Neuronal stem cell (in vitro differentiated cells): ENCODE data around the gene SMIM29.
A peak's percentile ranks its signal among the peaks of the same experiment; 100 is the strongest.

Source experiments
- DNase-seq: peaks from one replicate; pipeline ENCODE4 v3.0.0-alpha.2; 2013; ENCODE audit warnings: low spot score
- H2AFZ ChIP-seq: one replicate; pipeline ENCODE4 v1.6.1; 2013; ENCODE audit warnings: mild to moderate bottlenecking, low read length, inconsistent platforms
- H2AK5ac ChIP-seq: 2 replicates; pipeline ENCODE4 v1.6.1; 2013; ENCODE audit warnings: low read depth, mild to moderate bottlenecking, inconsistent platforms, low read length, moderate library complexity, mixed read lengths
- H2BK120ac ChIP-seq: 2 replicates; pipeline ENCODE4 v1.6.1; 2013; ENCODE audit warnings: low read depth, mild to moderate bottlenecking, inconsistent platforms, low read length, moderate library complexity, mixed read lengths
- H2BK12ac ChIP-seq: one replicate; pipeline ENCODE4 v1.6.1; 2013; ENCODE audit warnings: low read length, inconsistent platforms
- H2BK15ac ChIP-seq: 2 replicates; pipeline ENCODE4 v1.6.1; 2013; ENCODE audit warnings: mild to moderate bottlenecking, low read length, inconsistent platforms, mixed read lengths
- H2BK5ac ChIP-seq: one replicate; pipeline ENCODE4 v1.6.1; 2013; ENCODE audit warnings: inconsistent platforms, mild to moderate bottlenecking, low read length, moderate library complexity
- H3K14ac ChIP-seq: one replicate; pipeline ENCODE4 v1.6.1; 2013; ENCODE audit warnings: low read length, inconsistent platforms
- H3K18ac ChIP-seq: 2 replicates; pipeline ENCODE4 v1.6.1; 2013; ENCODE audit warnings: low read length, inconsistent platforms
- H3K23ac ChIP-seq: 2 replicates; pipeline ENCODE4 v1.6.1; 2013; ENCODE audit warnings: low read depth, mild to moderate bottlenecking, mixed read lengths, low read length, inconsistent platforms; ENCODE audit not compliant: poor library complexity
- H3K27ac ChIP-seq: replicated peaks from 3 replicates; pipeline ENCODE4 v1.5.1; 2013; ENCODE audit warnings: low read length, inconsistent platforms
- H3K27me3 ChIP-seq, 3 experiments: 2 replicates each; pipeline ENCODE4 v1.6.1; 2013; ENCODE audit warnings: low read length in 3 of 3, mild to moderate bottlenecking in 2 of 3, inconsistent platforms in 1 of 3, low read depth in 1 of 3, mixed read lengths in 1 of 3, moderate library complexity in 1 of 3; ENCODE audit not compliant: control insufficient read depth in 3 of 3, insufficient read depth in 3 of 3
- H3K36me3 ChIP-seq, 2 donors: replicated peaks in 1 of 2; 2 replicates each; pipeline ENCODE4 v1.6.1; 2013; ENCODE audit warnings: low read length in 2 of 2; ENCODE audit not compliant: control insufficient read depth in 2 of 2, insufficient read depth in 2 of 2
- H3K4ac ChIP-seq: 2 replicates; pipeline ENCODE4 v1.6.1; 2013; ENCODE audit warnings: inconsistent platforms, mild to moderate bottlenecking, low read length, moderate library complexity
- H3K4me1 ChIP-seq, 2 donors: 1 replicate in 1 of 2; 2 replicates in 1 of 2; pipeline ENCODE4 v1.6.1; 2013; ENCODE audit warnings: low read length in 2 of 2, low read depth in 1 of 2; ENCODE audit not compliant: control insufficient read depth in 2 of 2, insufficient read depth in 1 of 2
- H3K4me2 ChIP-seq: one replicate; pipeline ENCODE4 v1.6.1; 2013; ENCODE audit warnings: mild to moderate bottlenecking, low read length, inconsistent platforms; ENCODE audit not compliant: insufficient read depth, poor library complexity, severe bottlenecking
- H3K4me3 ChIP-seq, 2 donors: 2 replicates each; pipeline ENCODE4 v1.5.1; 2013; ENCODE audit warnings: low read length in 2 of 2, mild to moderate bottlenecking in 2 of 2, inconsistent platforms in 1 of 2, moderate library complexity in 1 of 2
- H3K79me1 ChIP-seq: one replicate; pipeline ENCODE4 v1.6.1; 2013; ENCODE audit warnings: low read depth, mild to moderate bottlenecking, inconsistent platforms, low read length, moderate library complexity
- H3K9ac ChIP-seq: one replicate; pipeline ENCODE4 v1.6.1; 2013; ENCODE audit warnings: mild to moderate bottlenecking, low read depth, low read length, inconsistent platforms; ENCODE audit not compliant: poor library complexity
- H3K9me3 ChIP-seq, 2 donors: replicated peaks in 1 of 2; 2 replicates each; pipeline versions ENCODE3 to v1.6.1; 2013; ENCODE audit warnings: low read length in 2 of 2, mild to moderate bottlenecking in 2 of 2, inconsistent platforms in 1 of 2, low read depth in 1 of 2, mixed read lengths in 1 of 2, moderate library complexity in 1 of 2; ENCODE audit not compliant: control insufficient read depth in 2 of 2, insufficient read depth in 1 of 2
- H4K8ac ChIP-seq: one replicate; pipeline ENCODE4 v1.6.1; 2013; ENCODE audit warnings: low read depth, mild to moderate bottlenecking, inconsistent platforms, low read length, moderate library complexity
- H4K91ac ChIP-seq: one replicate; pipeline ENCODE4 v1.6.1; 2013; ENCODE audit warnings: low read length, low read depth, mild to moderate bottlenecking, inconsistent platforms; ENCODE audit not compliant: poor library complexity
- WGBS, 2 donors: extraction: QIAGEN DNeasy Blood & Tissue Kit; methylation state at CpG; one replicate each; pipeline ENCODE4 v1.1.7; 2013; ENCODE audit warnings: missing lambda C conversion rate in 2 of 2, mixed read lengths in 1 of 2; ENCODE audit not compliant: insufficient read length in 2 of 2, insufficient replicate concordance in 1 of 2; ENCODE audit errors: extremely low coverage in 2 of 2; 5-methylcytosine and 5-hydroxymethylcytosine counted together
- small RNA-seq: library from polyadenylated mRNA; stranded (forward); fragments of <200 nt; extraction: miRNeasy Mini kit (QIAGEN cat#:217004); gene quantifications from one replicate; pipeline ENCODE3, GENCODE V24; 2013; ENCODE audit not compliant: insufficient read depth

The SMIM29 gene

DNA sequence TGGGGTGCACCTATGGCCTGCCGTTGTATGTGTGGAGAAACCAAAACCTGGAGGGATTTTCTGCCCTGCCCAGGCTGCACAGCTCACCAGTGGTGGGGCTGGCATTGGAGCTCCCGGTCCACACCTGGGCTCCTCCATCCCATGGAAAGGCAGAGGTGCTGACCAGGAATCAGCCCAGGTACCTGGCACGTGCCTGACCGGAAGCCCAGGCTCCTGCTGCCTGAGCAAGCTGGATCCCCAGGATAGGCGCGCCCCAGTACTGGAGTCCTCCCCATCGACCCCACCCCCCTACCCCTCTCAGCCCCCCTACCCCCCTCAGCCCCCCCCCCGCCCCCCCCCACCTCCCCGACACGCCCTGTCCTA, 52.0 kb downstream of the SMIM29 start:
- no peaks in the 10 kb centered on the region for H3K79me1 ChIP-seq

More for the DNA sequence above, 52.0 kb downstream of the SMIM29 start:
- H3K23ac ChIP-seq = no peak overlapping the region
- H2BK15ac ChIP-seq = no peak overlapping the region
- peak overlapping the region in 1 of 2 donors; percentile 57 for H3K4me3 ChIP-seq
- no peak overlapping the region for H4K91ac ChIP-seq
- no peak overlapping the region for H3K9ac ChIP-seq
- H2BK12ac ChIP-seq = no peak overlapping the region
- peaks cover 0 to 7% (median 2%) of the 10 kb centered on the region in 3 experiments for H3K27me3 ChIP-seq
- peak overlapping the region; percentile 83 for H3K18ac ChIP-seq
- no peaks in the 10 kb centered on the region for H3K9me3 ChIP-seq
- no peak overlapping the region for H2BK120ac ChIP-seq
- peak overlapping the region; percentile 84 for H2AFZ ChIP-seq
- no peak overlapping the region for H2AK5ac ChIP-seq
- H2BK5ac ChIP-seq = no peak overlapping the region
- no peak for DNase-seq
- H4K8ac ChIP-seq = peak overlapping the region; percentile 33
- no CpG with 5 or more reads among the region's 10 CpGs for WGBS, 2 donors
- no peak overlapping the region for H3K4ac ChIP-seq
- H3K14ac ChIP-seq = no peak overlapping the region
- H3K4me2 ChIP-seq = no peak overlapping the region
- H3K36me3 ChIP-seq = no peaks in the 10 kb centered on the region
- peaks cover 0 to 3% of the 10 kb centered on the region in 2 donors for H3K4me1 ChIP-seq
- no peak overlapping the region for H3K27ac ChIP-seq

Small RNA genes lying within 50 kb of the gene (small RNA-seq; reads per million reads assigned to genes)
- 2.4 reads per million for gene MIR6835
